HG02763 (cell line): Measurements from ENCODE around the gene MET.
"Not testable (repeated sequence)": the region's sequence is repeated elsewhere in the genome, so short reads cannot be mapped to it uniquely, and the experiment has no call there.

ENCODE experiments used
- ATAC-seq: cut with Tn5 transposase; IDR thresholded peaks from one replicate; pipeline ENCODE4 v1.9.1; 2021; ENCODE audit warnings: mild to moderate bottlenecking, moderate library complexity; ENCODE audit not compliant: unreplicated experiment

The MET gene

DNA sequence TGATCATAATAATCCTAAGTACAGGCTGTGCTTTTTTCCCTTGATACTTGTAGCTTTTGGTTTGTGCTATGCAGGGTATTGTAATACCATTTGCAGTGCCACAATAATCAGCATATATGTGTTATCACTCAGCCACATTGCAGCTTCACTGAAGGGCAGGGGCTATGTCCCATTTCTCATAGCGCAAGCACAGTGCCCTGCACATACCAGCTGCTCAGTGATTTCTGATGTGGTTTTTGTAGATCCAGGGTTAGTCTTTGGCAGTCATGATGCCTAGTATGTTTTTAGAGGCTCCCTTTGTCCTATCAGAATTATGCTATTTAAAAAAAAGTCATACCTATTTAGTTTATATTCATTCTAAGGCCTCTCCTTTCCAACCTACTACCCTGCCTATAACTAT lies 25.8 kb downstream of the MET start:
- no peak for ATAC-seq

DNA sequence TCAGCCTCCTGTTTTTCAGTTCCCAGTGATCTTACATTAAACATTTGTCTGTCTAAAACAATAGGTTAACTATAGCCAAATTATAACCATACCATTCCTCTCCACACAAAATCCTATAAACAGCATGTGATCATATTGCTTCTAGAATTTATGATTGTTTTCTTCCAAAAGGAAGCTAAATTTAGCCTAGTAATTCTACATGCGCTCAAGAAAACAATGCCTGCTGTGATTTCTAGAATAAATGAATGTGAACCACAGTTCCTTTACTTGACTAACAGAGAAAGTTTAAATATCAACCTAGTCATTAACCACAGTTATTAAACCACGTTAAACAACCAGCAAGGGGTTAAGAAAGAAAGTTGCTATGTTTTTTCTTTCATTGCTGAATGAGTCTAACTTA lies 26.4 kb downstream of the MET start:
- no peak for ATAC-seq

DNA sequence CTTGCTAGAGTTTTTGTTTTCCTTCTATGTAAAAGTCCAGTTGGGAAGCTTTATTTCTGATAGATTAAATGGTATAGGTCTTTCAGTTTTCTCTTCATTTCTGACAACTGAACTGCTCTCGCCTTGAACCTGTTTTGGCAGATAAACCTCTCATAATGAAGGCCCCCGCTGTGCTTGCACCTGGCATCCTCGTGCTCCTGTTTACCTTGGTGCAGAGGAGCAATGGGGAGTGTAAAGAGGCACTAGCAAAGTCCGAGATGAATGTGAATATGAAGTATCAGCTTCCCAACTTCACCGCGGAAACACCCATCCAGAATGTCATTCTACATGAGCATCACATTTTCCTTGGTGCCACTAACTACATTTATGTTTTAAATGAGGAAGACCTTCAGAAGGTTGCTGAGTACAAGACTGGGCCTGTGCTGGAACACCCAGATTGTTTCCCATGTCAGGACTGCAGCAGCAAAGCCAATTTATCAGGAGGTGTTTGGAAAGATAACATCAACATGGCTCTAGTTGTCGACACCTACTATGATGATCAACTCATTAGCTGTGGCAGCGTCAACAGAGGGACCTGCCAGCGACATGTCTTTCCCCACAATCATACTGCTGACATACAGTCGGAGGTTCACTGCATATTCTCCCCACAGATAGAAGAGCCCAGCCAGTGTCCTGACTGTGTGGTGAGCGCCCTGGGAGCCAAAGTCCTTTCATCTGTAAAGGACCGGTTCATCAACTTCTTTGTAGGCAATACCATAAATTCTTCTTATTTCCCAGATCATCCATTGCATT lies 27.1 kb downstream of the MET start:
- ATAC-seq = no peak

DNA sequence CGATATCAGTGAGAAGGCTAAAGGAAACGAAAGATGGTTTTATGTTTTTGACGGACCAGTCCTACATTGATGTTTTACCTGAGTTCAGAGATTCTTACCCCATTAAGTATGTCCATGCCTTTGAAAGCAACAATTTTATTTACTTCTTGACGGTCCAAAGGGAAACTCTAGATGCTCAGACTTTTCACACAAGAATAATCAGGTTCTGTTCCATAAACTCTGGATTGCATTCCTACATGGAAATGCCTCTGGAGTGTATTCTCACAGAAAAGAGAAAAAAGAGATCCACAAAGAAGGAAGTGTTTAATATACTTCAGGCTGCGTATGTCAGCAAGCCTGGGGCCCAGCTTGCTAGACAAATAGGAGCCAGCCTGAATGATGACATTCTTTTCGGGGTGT lies 27.7 kb downstream of the MET start:
- ATAC-seq = no peak

DNA sequence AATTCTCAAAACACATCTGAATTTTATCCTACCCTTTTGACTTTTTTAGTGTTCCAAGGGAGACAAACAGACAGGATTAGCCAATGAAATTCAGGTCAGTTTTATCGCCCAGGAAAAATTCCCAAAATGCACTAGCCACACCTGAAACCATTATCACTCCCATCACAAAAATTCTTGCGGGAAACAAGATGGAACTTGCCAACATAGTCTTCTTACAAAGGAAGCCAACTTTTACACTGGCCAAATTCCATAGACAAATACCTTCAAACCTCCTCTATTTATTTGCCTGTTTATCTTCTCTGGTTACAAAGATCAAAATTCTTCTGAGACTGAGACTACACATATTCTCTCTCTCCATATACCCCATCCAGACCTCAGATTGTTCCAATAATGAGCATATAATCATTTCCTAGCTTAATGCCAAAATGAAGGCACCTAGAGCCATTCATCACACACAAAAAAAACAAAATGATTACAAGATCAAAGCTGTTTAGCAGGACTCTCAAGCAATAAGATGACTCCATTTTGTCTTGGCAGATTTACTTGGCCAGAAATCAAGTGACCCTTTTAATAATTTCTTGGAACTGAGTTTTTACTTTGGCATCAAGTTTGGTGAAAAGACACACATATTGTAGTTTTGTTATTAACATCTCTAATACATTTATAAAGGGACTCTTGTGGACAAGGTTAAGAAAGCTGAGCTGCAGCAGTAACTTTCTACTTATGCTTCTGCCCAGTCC lies 30.2 kb downstream of the MET start:
- ATAC-seq = no peak

DNA sequence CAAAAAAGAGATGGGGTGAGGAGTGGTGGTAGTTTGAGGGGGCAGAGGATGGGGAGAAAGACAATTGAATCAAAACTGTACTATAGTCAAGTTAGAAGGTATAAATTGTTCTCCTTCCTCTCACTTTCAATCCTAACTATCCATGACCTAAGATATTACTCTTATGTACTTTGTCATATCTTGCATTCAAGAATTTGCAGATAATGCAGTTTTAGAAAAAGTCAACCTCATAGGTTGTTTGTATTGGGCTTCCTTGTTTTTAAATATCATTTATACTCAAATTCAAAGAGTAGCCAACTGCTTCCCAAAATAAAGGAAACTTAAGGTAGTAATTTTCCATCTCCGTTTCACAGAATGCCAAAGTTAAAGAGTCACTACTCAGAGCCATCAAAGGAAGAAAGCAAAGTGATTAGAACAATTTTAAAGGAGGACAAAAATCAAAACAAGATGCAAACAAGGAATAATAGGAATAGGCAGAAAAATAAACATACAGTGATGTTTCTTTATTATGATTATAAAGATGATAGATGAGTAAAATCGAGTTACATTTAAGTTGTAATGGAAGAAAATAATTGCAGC lies 32.7 kb downstream of the MET start:
- no peak for ATAC-seq

DNA sequence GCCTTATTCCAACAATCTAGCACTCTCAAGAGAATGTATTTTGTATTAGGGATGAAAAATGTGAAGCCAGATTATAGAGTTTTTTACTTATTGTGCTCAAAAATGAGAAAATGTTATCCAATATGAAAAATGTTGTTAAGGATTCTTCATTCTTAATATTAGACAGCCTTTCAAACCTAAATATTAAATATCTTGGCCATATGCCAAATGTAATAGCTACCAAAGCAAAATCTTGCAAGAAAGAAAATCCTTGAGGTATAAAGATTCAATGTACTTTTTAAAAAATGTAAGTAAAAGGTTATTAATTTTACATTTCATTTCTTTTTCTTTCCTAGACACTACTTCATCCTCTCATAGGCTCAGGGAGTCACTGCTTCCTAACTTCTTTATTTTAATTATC lies 33.4 kb downstream of the MET start:
- no peak for ATAC-seq

DNA sequence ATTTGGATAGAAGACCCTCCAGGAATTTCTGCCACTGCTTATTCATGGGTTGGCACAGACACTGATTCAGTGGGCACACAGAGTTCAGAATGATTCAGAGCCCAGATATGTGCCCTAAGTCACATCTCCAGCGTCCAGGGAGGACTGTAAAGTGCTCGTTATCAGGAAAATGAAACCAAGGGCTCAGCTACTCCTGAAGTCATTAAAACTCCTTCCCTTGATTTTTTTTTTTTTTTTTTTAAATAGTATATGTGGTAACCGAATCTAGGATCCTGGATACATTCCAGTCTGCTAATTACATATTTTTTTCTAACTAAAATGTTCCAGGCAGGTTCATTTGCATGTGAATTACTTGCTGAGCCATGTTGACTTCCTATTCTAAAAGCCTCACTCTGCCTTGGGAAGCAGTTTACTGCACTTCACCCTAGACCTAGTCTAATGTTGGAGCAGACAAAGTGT lies 34.7 kb downstream of the MET start:
- ATAC-seq = no peak

DNA sequence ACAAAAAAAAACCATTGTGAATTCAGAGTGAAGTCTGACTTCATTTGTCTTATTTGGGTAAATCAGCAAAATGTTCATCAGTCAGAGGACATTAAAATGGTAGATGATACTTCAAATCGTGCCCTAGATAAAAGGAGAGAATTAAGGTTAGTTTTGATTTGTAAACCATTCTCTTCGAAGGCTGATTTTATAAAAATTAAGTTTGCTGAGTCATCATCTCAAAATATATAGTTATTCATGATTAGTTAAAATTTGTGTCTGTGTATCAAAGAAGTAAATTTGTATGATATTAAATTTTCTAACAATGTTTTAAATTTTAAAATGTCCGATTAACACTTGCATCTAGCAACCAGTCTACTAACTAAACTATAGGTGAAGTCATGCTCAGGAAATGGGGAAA lies 35.3 kb downstream of the MET start:
- ATAC-seq = no peak

DNA sequence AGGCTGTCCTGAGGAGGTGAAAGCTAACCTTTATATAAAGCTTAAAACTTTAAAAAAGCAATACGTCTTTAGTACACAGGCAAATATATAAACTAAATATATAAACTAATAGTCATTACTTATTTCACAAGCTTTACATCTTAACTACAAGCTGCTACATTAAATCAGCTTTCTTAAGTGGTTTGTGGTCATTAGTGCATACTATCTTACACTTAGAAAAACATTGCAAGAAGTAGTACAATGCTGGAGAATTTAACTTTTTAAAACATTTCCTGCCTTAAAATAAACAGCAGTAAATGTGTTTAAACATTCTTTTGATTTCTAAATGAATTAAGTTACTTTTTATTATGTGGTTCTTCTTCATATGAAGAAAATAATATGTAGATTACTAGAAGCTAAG lies 36.3 kb downstream of the MET start:
- no peak for ATAC-seq

DNA sequence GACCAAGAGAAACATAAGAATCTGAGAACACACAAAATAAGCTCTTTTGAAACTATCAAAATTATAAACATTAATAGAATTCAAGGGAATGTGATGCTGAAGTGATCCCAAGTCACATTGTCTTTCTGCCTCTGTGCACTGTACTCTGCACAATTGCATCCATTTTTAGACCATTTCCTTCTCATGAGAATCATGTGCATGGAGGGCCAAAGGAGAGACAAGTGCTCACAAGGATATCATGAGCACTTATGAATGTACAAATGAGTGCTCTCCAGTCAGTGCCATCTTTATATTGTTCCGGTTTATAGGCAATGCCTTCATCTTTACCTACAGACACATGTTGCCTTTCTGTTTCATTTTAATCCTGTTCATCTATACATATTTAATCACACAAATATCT lies 36.9 kb downstream of the MET start:
- ATAC-seq = no peak

DNA sequence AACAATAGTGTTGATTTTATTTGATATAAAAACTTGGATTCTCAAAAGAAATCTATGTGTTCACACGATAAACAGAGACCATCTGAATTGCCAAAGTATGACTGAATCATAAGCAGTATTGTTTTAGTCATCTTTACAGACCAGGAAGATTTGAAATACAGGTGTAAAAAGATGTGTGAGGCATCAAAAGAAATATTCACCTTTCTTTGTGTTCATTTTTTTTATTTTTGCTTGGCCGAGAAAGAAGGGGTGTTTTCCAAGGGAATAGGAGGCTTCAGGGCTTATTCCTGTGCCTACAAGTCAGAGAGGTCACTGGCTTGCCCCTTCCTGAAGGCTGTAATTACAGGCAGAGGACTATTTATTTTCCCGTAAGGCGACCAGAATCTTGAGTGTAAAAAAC lies 37.3 kb downstream of the MET start:
- ATAC-seq = no peak

DNA sequence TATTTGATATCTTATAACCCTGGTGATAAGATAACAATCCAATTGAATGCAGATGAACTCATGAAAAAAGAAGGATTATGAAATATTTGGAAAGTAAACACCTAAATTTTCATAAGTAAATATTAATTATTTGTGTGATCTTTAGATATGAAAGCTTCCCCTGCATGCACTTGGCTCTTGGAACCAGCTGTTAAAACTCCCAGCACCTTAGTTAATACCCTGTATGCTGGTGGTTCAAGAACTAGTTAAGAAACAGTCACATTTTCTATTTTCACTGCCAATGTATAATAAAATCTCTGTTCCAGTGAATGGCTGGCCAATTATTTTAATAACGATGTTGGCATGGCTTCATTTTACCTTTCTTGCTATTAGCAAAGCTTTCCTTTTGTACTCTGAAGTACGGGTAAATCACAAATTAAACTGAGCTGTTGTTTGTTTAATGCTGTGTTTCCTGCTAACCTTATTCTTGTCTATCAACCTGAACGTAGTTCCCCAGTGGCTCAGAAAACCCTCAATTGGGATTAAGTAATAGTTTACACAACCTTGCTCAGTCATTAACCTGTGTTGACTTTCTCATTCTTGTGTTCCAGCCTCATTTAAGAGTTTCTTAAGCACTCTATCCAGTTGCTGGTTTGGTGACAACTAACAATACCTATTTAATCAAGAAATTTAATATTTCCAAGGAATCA lies 38.9 kb downstream of the MET start:
- ATAC-seq = no peak

DNA sequence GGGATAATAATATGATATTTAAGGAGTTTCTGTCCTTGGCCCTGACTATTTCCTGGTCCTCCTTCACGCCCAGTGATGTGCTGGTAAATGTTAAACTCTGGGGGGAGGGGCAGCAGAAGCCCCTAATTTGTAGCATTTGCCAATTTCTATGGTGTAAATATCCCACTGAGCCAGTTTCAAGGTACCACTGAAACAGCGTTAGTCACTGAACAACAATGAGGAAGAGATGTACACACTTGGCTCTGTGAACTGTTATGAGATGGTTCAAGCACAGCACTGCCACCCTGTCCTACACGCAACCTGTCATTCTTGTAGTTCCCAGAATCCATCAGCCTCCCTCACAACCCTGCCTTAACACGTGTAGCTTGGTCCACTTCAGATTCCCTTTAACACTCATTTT lies 39.8 kb downstream of the MET start:
- no peak for ATAC-seq

DNA sequence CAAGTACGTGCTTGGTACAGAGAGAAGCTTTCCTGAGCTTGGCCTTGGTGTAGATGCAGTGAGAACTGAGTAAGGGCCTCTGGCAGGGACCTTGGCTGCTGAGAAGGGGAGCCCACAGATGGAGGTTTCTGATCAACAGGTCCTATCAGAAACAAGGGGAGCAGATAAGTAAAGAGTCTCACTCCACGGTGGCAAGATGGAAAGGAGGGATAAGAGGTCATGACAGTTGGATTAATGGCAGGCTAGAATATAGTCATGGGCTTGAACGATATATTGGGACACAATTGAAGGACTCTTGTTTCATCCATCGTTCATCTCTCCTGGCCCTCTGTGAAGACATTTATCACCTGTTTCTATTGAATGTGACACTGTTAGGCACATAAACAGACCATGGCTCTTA lies 41.5 kb downstream of the MET start:
- ATAC-seq = no peak

DNA sequence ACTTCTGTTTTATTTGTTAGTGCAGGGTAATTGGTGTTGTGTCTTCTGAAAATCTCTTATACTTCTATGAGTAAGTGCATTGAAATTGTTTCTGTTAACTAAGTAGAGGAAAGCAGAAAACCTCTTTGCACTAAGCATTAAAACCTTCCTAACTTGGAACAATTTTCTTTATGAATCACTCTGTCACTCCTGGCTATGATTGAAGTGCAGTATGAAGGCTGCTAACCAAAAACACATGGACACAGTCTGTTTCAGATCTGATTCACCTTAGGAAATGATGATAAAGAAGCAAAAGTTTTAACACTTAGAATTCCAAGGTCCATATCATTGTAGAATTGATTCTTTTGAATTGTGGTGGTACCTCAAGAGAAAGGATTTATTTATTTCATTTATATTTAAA lies 41.9 kb downstream of the MET start:
- no peak for ATAC-seq

DNA sequence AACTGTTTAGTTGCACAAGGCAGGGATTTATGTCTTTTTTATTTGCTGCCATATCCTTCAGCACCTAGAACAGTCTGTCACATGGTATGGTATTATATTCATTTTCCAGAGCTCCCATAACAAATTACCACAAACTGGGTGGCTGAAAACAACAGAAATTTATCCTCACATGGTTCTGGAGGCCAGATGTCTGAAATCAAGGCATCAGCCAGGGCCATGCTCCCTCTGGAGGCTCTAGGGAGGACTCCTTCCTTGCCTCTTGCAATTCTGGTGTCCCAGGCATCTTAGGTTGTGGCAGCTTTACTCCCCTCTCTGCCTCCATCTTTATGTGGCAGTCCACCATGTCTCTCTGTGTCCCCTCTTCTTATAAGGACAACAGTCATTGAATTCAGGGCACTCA lies 43.1 kb downstream of the MET start:
- ATAC-seq = no peak

DNA sequence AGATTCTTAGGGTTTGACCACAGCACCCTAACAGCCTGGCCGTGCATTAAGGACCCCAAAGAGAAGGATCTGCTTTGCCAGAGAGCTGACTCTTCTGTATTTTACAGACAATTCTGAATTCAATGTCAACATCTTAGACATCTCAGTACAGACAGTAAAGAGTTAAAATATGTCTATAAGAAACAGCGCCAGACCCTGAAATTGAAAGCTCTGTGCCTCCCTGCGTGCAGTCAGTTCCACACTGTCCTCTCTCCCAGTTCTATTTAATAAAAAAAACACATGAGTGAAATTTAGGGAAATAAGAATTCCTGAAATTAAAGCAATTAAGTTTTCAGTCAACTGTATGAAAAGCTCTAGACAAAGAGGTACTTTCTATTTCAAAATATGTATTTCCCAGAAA lies 45.1 kb downstream of the MET start:
- ATAC-seq = no peak

DNA sequence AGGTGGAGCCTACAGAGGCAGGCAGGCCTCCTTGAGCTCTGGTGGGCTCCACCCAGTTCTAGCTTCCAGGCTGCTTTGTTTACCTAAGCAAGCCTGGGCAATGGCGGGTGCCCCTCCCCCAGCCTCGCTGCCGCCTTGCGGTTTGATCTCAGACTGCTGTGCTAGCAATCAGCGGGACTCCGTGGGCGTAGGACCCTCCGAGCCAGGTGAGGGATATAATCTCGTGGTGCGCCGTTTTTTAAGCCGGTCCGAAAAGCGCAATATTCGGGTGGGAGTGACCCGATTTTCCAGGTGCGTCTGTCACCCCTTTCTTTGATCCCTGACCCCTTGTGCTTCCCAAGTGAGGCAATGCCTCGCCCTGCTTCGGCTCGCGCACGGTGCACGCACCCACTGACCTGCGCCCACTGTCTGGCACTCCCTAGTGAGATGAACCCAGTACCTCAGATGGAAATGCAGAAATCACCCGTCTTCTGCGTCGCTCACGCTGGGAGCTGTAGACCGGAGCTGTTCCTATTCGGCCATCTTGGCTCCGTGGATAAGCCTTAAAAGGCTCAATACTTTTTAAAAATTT lies 52.0 kb downstream of the MET start:
- not testable (repeated sequence) for ATAC-seq

DNA sequence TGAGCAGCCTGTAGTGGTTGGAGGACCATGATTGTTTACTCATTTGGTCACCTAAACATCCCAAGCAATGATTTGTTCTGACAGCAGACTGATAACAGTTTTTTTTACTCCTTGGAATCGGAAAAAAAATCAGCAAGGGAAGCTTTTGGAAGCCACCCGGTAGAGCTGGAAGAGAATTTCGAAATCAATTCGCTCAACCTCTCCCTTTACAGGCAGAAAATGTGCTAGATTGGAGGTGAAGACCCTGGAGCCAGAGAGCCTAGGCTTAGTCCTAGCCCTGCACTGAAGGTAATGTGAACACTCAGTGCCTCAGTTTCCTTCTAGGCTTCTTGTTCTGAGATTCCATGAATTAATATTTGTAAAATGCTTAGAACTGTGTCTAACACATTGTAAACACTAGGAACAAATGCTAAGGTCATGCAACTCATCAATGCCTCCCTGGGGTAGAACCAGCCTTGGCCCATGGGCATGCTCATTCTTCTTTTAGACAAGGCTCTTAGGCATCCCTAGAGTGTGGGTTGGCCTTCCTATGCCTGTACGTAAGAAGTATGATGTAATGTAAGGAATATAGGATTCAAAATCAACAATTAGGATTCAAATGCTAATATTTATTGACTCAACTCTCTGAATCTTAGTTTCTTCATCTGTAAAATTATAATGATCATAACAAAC lies 52.7 kb downstream of the MET start:
- ATAC-seq = no peak

DNA sequence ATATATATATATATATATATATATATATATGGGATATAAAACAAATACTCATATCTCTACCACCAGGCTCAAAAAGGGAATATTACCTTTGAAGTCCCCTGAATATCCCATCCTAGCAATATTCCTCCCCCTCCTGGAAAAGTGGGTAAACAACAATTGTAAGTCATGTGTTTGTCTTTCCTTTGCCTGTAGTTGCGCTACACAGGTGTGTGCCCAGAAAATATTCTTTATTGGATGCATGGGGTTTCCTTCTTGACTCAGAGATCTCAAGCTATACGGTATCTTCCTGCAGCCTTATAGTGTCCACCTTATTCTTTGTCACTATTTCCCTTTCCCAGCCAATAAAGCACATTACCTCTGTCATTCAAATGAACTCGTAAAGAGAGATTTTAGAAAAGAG lies 54.2 kb downstream of the MET start:
- ATAC-seq = no peak
